Natural killer cell (primary cell): ENCODE results near the gene PRSS56. TPM values are rescaled to one million over a fixed set of nuclear protein-coding genes. Genes with fewer than 3 reads are reported as not detected.

Source experiments
- ATAC-seq, 3 donors: fragments of 150-1000 bp in 2 of 3; fragments of 200-7000 bp in 1 of 3; cut with Tn5 transposase; 1 replicate in 1 of 3; 2 replicates in 2 of 3; pipeline ENCODE4 v1.10.0; 2021; ENCODE audit warnings: mild to moderate bottlenecking in 2 of 3, moderate library complexity in 2 of 3
- DNase-seq, 2 donors: peaks; one replicate each; pipeline versions ENCODE4 v3.0.0 to v3.0.0-alpha.2; 2013 to 2021; ENCODE audit warnings: mixed read lengths in 1 of 2
- H3K27ac ChIP-seq: one replicate; pipeline ENCODE4 v1.5.1; 2013; ENCODE audit warnings: mild to moderate bottlenecking, low read length
- H3K27me3 ChIP-seq: one replicate; pipeline ENCODE4 v1.6.1; 2013; ENCODE audit warnings: low read length; ENCODE audit not compliant: control insufficient read depth, insufficient read depth
- H3K36me3 ChIP-seq: one replicate; pipeline ENCODE4 v1.6.1; 2013; ENCODE audit warnings: low read length; ENCODE audit not compliant: control insufficient read depth, insufficient read depth
- H3K4me1 ChIP-seq: one replicate; pipeline ENCODE4 v1.6.1; 2013; ENCODE audit warnings: low read length; ENCODE audit not compliant: control insufficient read depth, insufficient read depth
- H3K4me3 ChIP-seq: one replicate; pipeline ENCODE4 v1.5.1; 2013; ENCODE audit warnings: low read length
- H3K9me3 ChIP-seq: one replicate; pipeline ENCODE4 v1.6.1; 2013; ENCODE audit warnings: low read length; ENCODE audit not compliant: control insufficient read depth, insufficient read depth
- H3K27ac Mint-ChIP-seq, 2 donors: one replicate each; pipeline ENCODE4 v1.8.0; 2022; ENCODE audit warnings: mild to moderate bottlenecking in 2 of 2, mixed read lengths in 2 of 2, moderate library complexity in 1 of 2
- H3K27me3 Mint-ChIP-seq, 2 donors: one replicate each; pipeline ENCODE4 v1.8.0; 2022; ENCODE audit warnings: low read depth in 2 of 2, mixed read lengths in 2 of 2
- H3K36me3 Mint-ChIP-seq: one replicate; pipeline ENCODE4 v1.8.0; 2022; ENCODE audit warnings: mixed read lengths
- H3K4me1 Mint-ChIP-seq, 2 donors: one replicate each; pipeline ENCODE4 v1.8.0; 2022; ENCODE audit warnings: mixed read lengths in 2 of 2
- H3K4me3 Mint-ChIP-seq: one replicate; pipeline ENCODE4 v1.8.0; 2022; ENCODE audit warnings: mild to moderate bottlenecking, moderate library complexity, mixed read lengths
- H3K9me3 Mint-ChIP-seq, 2 donors: one replicate each; pipeline ENCODE4 v1.8.0; 2022; ENCODE audit warnings: mixed read lengths in 2 of 2
- CTCF ChIP-seq: fragments of 200-600 bp; IDR thresholded peaks from one replicate; pipeline ENCODE4 v1.8.0; 2022; ENCODE audit warnings: antibody characterized with exemption
- WGBS: methylation state at CpG from one replicate; pipeline ENCODE4 v1.1.7; 2013; ENCODE audit warnings: missing lambda C conversion rate; ENCODE audit not compliant: insufficient coverage; 5-methylcytosine and 5-hydroxymethylcytosine counted together
- intact Hi-C: fragments of 100-400 bp; cut with micrococcal nuclease; formaldehyde crosslinking; loops from one replicate; pipeline ENCODE4 v1.14.2; 2022
- total RNA-seq, 4 donors: library from RNA; stranded (reverse); fragments of 120-200 nt in 1 of 4; gene quantifications; one replicate each; pipeline versions ENCODE4 v1.2.3 to v1.2.4, GENCODE V29; 2013 to 2022

PRSS56 gene
- total RNA-seq, 3 donors from 2014 or later (not counting 1 experiment from before 2014, with no cell fraction given), result not detected

- H3K27me3 Mint-ChIP-seq, result peaks cover 28 to 31% of the 10 kb centered on the region in 2 donors
- Histone ChIP-seq H3K9me3 (no peaks in the 10 kb centered on the region), H3K4me1 (peaks cover 6% of the 10 kb centered on the region), H3K36me3 (no peaks in the 10 kb centered on the region), H3K27me3 (peaks cover 8% of the 10 kb centered on the region), H3K4me3 (no peak overlapping the region), H3K27ac (no peak overlapping the region)
- DNase-seq (no peak), ATAC-seq (no peak)
- 7% methylated on average over 73 of the region's 74 CpGs for WGBS
- TF ChIP-seq CTCF, result no peak
- H3K4me3 Mint-ChIP-seq, result no peak overlapping the region
- no peaks in the 10 kb centered on the region for H3K9me3 Mint-ChIP-seq
- intact Hi-C loops, result no loop called here
- no peaks in the 10 kb centered on the region for H3K36me3 Mint-ChIP-seq
- no peak overlapping the region for H3K27ac Mint-ChIP-seq
- peaks cover 4 to 5% of the 10 kb centered on the region in 2 donors for H3K4me1 Mint-ChIP-seq
These were observed 33.4 kb upstream of the PRSS56 start for GRCh38 chr2:232486558-232487384.

GRCh38 chr2:232487385-232488096 lies 32.6 kb upstream of the PRSS56 start, which contains the start of gene ECEL1:
ECEL1 (minus strand) TSS chr2:232487834; CDS start chr2:232486653, 1,181 bp downstream.
- H3K9me3 Mint-ChIP-seq, result no peaks in the 10 kb centered on the region

GRCh38 chr2:232488097-232488711 lies 32.0 kb upstream of the PRSS56 start:
- H3K4me1 Mint-ChIP-seq, result peaks cover 4 to 5% of the 10 kb centered on the region in 2 donors
- no peaks in the 10 kb centered on the region for H3K36me3 ChIP-seq
- no peak overlapping the region for H3K4me3 ChIP-seq
- ATAC-seq, result no peak
- H3K27me3 Mint-ChIP-seq, result peaks cover 28 to 35% of the 10 kb centered on the region in 2 donors
- no peak overlapping the region for H3K27ac ChIP-seq
- intact Hi-C loops, result no loop called here
- H3K36me3 Mint-ChIP-seq, result no peaks in the 10 kb centered on the region
- H3K27ac Mint-ChIP-seq, result no peak overlapping the region
- no peaks in the 10 kb centered on the region for H3K9me3 ChIP-seq
- TF ChIP-seq CTCF, result no peak
- H3K9me3 Mint-ChIP-seq, result no peaks in the 10 kb centered on the region
- H3K27me3 ChIP-seq, result peaks cover 8% of the 10 kb centered on the region
- H3K4me3 Mint-ChIP-seq, result no peak overlapping the region
- DNase-seq, result no peak
- H3K4me1 ChIP-seq, result peaks cover 6% of the 10 kb centered on the region
- WGBS, result 52% methylated on average over 16 of the region's 16 CpGs

More at GRCh38 chr2:232487385-232488096, 32.6 kb upstream of the PRSS56 start, which contains the start of gene ECEL1:
- no peak for TF ChIP-seq CTCF
- WGBS, result under 1% methylated on average over 102 of the region's 102 CpGs
- Histone ChIP-seq H3K9me3 (no peaks in the 10 kb centered on the region), H3K36me3 (no peaks in the 10 kb centered on the region), H3K27ac (no peak within 1 kb of the TSS), H3K4me1 (peaks cover 6% of the 10 kb centered on the region), H3K4me3 (no peak within 1 kb of the TSS), H3K27me3 (peaks cover 8% of the 10 kb centered on the region)
- Mint-ChIP-seq H3K36me3 (no peaks in the 10 kb centered on the region), H3K27ac (no peak within 1 kb of the TSS), H3K4me1 (peaks cover 4 to 5% of the 10 kb centered on the region in 2 donors), H3K27me3 (peaks cover 28 to 31% of the 10 kb centered on the region in 2 donors), H3K4me3 (peak within 1 kb of the TSS; percentile 31)
- intact Hi-C loops, result no loop called here
- peak in 1 of 3 donors; percentile 42 for ATAC-seq
- DNase-seq, result no peak
